ENCODE results near the gene TANK. TPM values are rescaled to one million over a fixed set of nuclear protein-coding genes. Genes with fewer than 3 reads are reported as not detected.

Gene TANK
- total and polyA plus RNA-seq, 2 of the 8 experiments (the other 6 are each of a cell fraction or from before 2014, with no cell fraction given), result 7.0 to 26.1 TPM

DNA sequence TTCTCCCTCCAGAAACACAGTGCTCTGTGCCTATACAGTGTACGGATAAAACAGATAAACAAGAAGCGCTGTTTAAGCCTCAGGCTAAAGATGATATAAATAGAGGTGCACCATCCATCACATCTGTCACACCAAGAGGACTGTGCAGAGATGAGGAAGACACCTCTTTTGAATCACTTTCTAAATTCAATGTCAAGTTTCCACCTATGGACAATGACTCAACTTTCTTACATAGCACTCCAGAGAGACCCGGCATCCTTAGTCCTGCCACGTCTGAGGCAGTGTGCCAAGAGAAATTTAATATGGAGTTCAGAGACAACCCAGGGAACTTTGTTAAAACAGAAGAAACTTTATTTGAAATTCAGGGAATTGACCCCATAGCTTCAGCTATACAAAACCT is 70.7 kb downstream of the TANK start:
- no peak overlapping the region for H2BK12ac ChIP-seq (ENCODE audit: low read depth, low read length)
- H2BK120ac ChIP-seq (replicated peaks; ENCODE audit: low read depth, low read length), result no peak overlapping the region
- no peaks in the 10 kb centered on the region for H3K9me3 ChIP-seq (ENCODE audit: insufficient read depth in 2 of 2, low read depth in 1 of 2, low read length in 1 of 2)
- no peak overlapping the region for H3K4me2 ChIP-seq (ENCODE audit: insufficient read depth in 1 of 2, low read depth in 2 of 2, low read length in 2 of 2)
- H3K27ac ChIP-seq (ENCODE audit: low read depth, low read length), result no peak overlapping the region
- whole genome bisulfite sequencing, 2 experiments (ENCODE audit: extremely low coverage in 1 of 2, insufficient coverage in 1 of 2, insufficient read length in 1 of 2, insufficient replicate concordance in 2 of 2, low coverage in 1 of 2, low lambda C conversion rate in 2 of 2, missing lambda C conversion rate in 1 of 2), result 92% methylated on average over 4 of the region's 4 CpGs; no CpG with 5 or more reads in 1 of the 2 experiments
- H4K20me1 ChIP-seq (replicated peaks in 1 of 2; ENCODE audit: control insufficient read depth in 1 of 2, insufficient read depth in 2 of 2, low read length in 2 of 2), result no peaks in the 10 kb centered on the region
- no peaks in the 10 kb centered on the region for H3K4me1 ChIP-seq (replicated peaks in 1 of 4; ENCODE audit: control insufficient read depth in 3 of 4, insufficient read depth in 4 of 4, low read length in 3 of 4)
- ChIA-PET POLR2A (ENCODE audit: partially characterized antibody) (no interaction called here), CTCF (ENCODE audit: partially characterized antibody) (interaction anchor here (1.1 to 6.1 kb wide), 5 partner anchors 7 to 28 kb away, joined by 3 to 30 read pairs (median 6); no protein-coding TSS in a partner anchor)
- H2AK5ac ChIP-seq (ENCODE audit: low read depth, low read length), result no peak overlapping the region
- no peaks in the 10 kb centered on the region for H3K23me2 ChIP-seq (ENCODE audit: low read depth, low read length)
- H2BK5ac ChIP-seq (ENCODE audit: low read depth, low read length), result no peak overlapping the region
- no peak overlapping the region for H4K8ac ChIP-seq (ENCODE audit: extremely low read depth, insufficient read depth, low read length)
- no peak overlapping the region for H3K4ac ChIP-seq (replicated peaks; ENCODE audit: insufficient read length, low read depth, low read length)
- H4K91ac ChIP-seq (replicated peaks; ENCODE audit: insufficient read length, low read length), result no peak overlapping the region
- H2AFZ ChIP-seq (ENCODE audit: low read length), result no peak overlapping the region
- H3K79me2 ChIP-seq (ENCODE audit: control insufficient read depth in 1 of 2, insufficient read depth in 2 of 2, low read length in 2 of 2), result no peaks in the 10 kb centered on the region
- H3K36me3 ChIP-seq (ENCODE audit: control insufficient read depth in 2 of 4, insufficient read depth in 4 of 4, low read length in 3 of 4), result peaks cover 0 to 4% (median 2%) of the 10 kb centered on the region in 4 experiments; a peak in 1 of 8 replicates
- no peak overlapping the region for H3K9ac ChIP-seq (replicated peaks in 1 of 4; ENCODE audit: extremely low read depth in 1 of 4, low read depth in 3 of 4, low read length in 3 of 4)
- H3K4me3 ChIP-seq (ENCODE audit: extremely low read depth in 1 of 4, insufficient read depth in 2 of 4, low read depth in 3 of 4, low read length in 4 of 4), result no peak overlapping the region
- no peak overlapping the region for H3K23ac ChIP-seq (ENCODE audit: insufficient read length)
- H2BK20ac ChIP-seq (ENCODE audit: low read length), result no peak overlapping the region
- no peak overlapping the region for H3K18ac ChIP-seq (ENCODE audit: extremely low read depth, low read length)
- no peak overlapping the region for H4K5ac ChIP-seq (ENCODE audit: insufficient read length, low read depth, low read length)
- no peak overlapping the region for H2BK15ac ChIP-seq (ENCODE audit: low read length)
- no peak for FAIRE-seq
- H3K79me1 ChIP-seq (ENCODE audit: low read depth, low read length), result no peaks in the 10 kb centered on the region
- H3K56ac ChIP-seq (replicated peaks; ENCODE audit: insufficient read length, low read depth, low read length), result no peak overlapping the region
- no peaks in the 10 kb centered on the region for H3K27me3 ChIP-seq (replicated peaks in 1 of 4; ENCODE audit: control insufficient read depth in 3 of 4, extremely low read depth in 1 of 4, insufficient read depth in 3 of 4, low read length in 3 of 4)
- DNase-seq (ENCODE audit: low read depth in 1 of 2, low spot score in 2 of 2), result no peak
- no peak overlapping the region for H3K14ac ChIP-seq (ENCODE audit: insufficient read length)
- TF ChIP-seq CHD2 (IDR thresholded peaks at IDR 0.05; ENCODE audit: low read length) (no peak), ZNF274 (IDR thresholded peaks at IDR 0.05; ENCODE audit: borderline replicate concordance, extremely low read depth, low read length) (no peak), SP4 (IDR thresholded peaks at IDR 0.05; ENCODE audit: low read length) (no peak), POU5F1 (IDR thresholded peaks at IDR 0.05; ENCODE audit: low read depth, low read length) (no peak), RXRA (IDR thresholded peaks at IDR 0.05; ENCODE audit: insufficient read depth, low read depth, low read length) (no peak), RAD21 (IDR thresholded peaks at IDR 0.05 in 1 of 2, conservative IDR thresholded peaks at IDR 0.05 in 1 of 2; ENCODE audit: low read depth in 2 of 2, low read length in 2 of 2) (no peak), KDM4A (IDR thresholded peaks at IDR 0.05; ENCODE audit: low read depth, low read length, severe bottlenecking) (no peak), TEAD4 (IDR thresholded peaks at IDR 0.05; ENCODE audit: low read depth, low read length) (no peak), MAFK (IDR thresholded peaks at IDR 0.05; ENCODE audit: low read depth, low read length) (no peak), CTBP2 (IDR thresholded peaks at IDR 0.05; ENCODE audit: borderline replicate concordance, insufficient read depth, insufficient read length, low read length) (no peak), CHD1 (IDR thresholded peaks at IDR 0.05; ENCODE audit: low read depth, low read length) (no peak), SRF (IDR thresholded peaks at IDR 0.05; ENCODE audit: low read depth, low read length) (no peak), SUZ12 (IDR thresholded peaks at IDR 0.05; ENCODE audit: low read length) (no peak), TBP (IDR thresholded peaks at IDR 0.05; ENCODE audit: low read depth, low read length) (no peak), RNF2 (IDR thresholded peaks at IDR 0.05; ENCODE audit: borderline replicate concordance, low read depth, low read length, missing control alignments, poor library complexity, severe bottlenecking) (no peak)

All from H1 (cell line).